Upper lobe of left lung (tissue), 4 donors: ENCODE measurements around the gene SLC26A11.

Experiments
- POLR2A ChIP-seq, 4 donors: fragments of 450-650 bp; IDR thresholded peaks; one replicate each; pipeline ENCODE4 v1.5.1; 2016 to 2017; ENCODE audit warnings: antibody characterized with exemption in 4 of 4, mild to moderate bottlenecking in 2 of 4
- POLR2AphosphoS5 ChIP-seq, 2 donors: sonication (generic); formaldehyde crosslinking; IDR thresholded peaks; one replicate each; pipeline ENCODE4 v1.5.1; 2017; ENCODE audit warnings: antibody characterized with exemption in 2 of 2
- TF ChIP-seq, protein P1 (sequence below), 6 experiments: fragments of 450-650 bp in 4 of 6; fragments of 200-600 bp in 2 of 6; sonication (generic) in 2 of 6; IDR thresholded peaks; one replicate each; pipeline ENCODE4 v1.5.1; 2016 to 2019; ENCODE audit warnings: antibody characterized with exemption in 6 of 6

DNA sequence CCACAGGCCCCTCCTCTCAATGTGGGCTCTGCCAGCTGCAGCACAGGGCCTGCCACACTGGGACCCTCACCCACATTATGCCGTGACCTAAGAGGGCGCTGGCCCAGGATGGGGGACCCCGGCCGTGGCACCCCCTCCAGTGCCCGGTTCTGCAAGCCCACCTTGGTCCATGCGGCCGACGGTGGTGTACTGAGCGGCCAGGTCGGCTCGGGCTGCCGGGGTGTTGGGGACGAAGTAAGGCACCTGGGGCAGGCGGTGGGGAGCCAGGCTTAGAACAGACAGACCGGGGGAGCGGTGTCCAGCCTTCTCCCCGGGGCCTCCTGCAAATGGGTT lies 6.6 kb upstream of the SLC26A11 start:
- TF ChIP-seq POLR2AphosphoS5 (IDR thresholded peaks at IDR 0.05) (no peak), POLR2A (IDR thresholded peaks at IDR 0.05) (no peak)
- TF ChIP-seq, protein P1, sequence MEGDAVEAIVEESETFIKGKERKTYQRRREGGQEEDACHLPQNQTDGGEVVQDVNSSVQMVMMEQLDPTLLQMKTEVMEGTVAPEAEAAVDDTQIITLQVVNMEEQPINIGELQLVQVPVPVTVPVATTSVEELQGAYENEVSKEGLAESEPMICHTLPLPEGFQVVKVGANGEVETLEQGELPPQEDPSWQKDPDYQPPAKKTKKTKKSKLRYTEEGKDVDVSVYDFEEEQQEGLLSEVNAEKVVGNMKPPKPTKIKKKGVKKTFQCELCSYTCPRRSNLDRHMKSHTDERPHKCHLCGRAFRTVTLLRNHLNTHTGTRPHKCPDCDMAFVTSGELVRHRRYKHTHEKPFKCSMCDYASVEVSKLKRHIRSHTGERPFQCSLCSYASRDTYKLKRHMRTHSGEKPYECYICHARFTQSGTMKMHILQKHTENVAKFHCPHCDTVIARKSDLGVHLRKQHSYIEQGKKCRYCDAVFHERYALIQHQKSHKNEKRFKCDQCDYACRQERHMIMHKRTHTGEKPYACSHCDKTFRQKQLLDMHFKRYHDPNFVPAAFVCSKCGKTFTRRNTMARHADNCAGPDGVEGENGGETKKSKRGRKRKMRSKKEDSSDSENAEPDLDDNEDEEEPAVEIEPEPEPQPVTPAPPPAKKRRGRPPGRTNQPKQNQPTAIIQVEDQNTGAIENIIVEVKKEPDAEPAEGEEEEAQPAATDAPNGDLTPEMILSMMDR (IDR thresholded peaks at IDR 0.05): no peak
